Activated CD8-positive, alpha-beta T cell treated with anti-CD3 and anti-CD28 coated beads for 36 hours (primary cell): ENCODE measurements around the gene MEGF10. TPM values are rescaled to one million over a fixed set of nuclear protein-coding genes. Genes with fewer than 3 reads are reported as not detected.

ENCODE experiments used
- ATAC-seq: fragments of 200-7000 bp; cut with Tn5 transposase; one replicate; pipeline ENCODE4 v1.10.0; 2021; ENCODE audit warnings: mild to moderate bottlenecking, moderate library complexity
- CTCF ChIA-PET: fragments of 350-600 bp; sonication (Branson Sonifier 250); formaldehyde crosslinking; loops from one replicate; lab custom pipeline; 2021; ENCODE audit warnings: antibody characterized with exemption; lab: Charles Lee
- POLR2A ChIA-PET: fragments of 350-600 bp; sonication (Branson Sonifier 250); formaldehyde crosslinking; loops from one replicate; lab custom pipeline; 2021; ENCODE audit warnings: antibody characterized with exemption; lab: Charles Lee
- DNase-seq: peaks from one replicate; pipeline ENCODE4 v3.0.0-alpha.2; 2020
- H3K27ac Mint-ChIP-seq: one replicate; pipeline ENCODE4 v1.8.0; 2021; ENCODE audit warnings: mild to moderate bottlenecking, mixed read lengths
- H3K27me3 Mint-ChIP-seq: one replicate; pipeline ENCODE4 v1.8.0; 2021; ENCODE audit warnings: mixed read lengths
- H3K36me3 Mint-ChIP-seq: one replicate; pipeline ENCODE4 v1.8.0; 2021; ENCODE audit warnings: low read depth, mixed read lengths
- H3K4me1 Mint-ChIP-seq: one replicate; pipeline ENCODE4 v1.8.0; 2021; ENCODE audit warnings: low read depth, mixed read lengths
- H3K4me3 Mint-ChIP-seq: one replicate; pipeline ENCODE4 v1.8.0; 2021; ENCODE audit warnings: mild to moderate bottlenecking, moderate library complexity, mixed read lengths
- H3K9me3 Mint-ChIP-seq: one replicate; pipeline ENCODE4 v1.8.0; 2021; ENCODE audit warnings: mixed read lengths
- intact Hi-C: fragments of 100-400 bp; cut with micrococcal nuclease; formaldehyde crosslinking; loops from one replicate; pipeline ENCODE4 v1.10.0; 2022
- total RNA-seq, 2 experiments: library from RNA; stranded (reverse); gene quantifications; one replicate each; pipeline ENCODE4 v1.2.3, GENCODE V29; 2021
- TF ChIP-seq, protein P1 (sequence below): fragments of 200-600 bp; IDR thresholded peaks from one replicate; pipeline ENCODE4 v1.8.0; 2022; ENCODE audit warnings: antibody characterized with exemption, mild to moderate bottlenecking

The MEGF10 gene
- total RNA-seq, 2 experiments from 2014 or later, result not detected

DNA sequence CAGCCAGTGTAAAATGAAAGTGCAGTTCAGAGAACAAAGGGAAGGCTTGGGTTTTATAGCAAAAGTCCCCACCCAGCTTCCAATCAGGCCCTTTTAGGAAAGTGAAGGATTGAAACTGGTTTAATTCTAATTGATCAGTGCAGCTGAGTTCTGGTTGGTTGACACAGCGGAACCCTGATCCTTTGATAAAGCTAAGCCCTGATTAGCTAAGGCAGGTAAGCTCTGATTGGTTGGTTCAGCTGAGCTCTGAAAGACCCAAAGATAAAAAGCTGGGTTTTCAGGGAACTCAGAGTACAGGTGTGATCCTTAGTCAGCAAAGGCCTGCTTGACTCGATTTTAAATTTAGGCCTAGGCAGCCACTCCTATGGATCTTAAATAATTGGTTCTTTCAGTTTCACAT is 156.0 kb downstream of the MEGF10 start:
- intact Hi-C loops, result no loop called here
- H3K27me3 Mint-ChIP-seq, result no peaks in the 10 kb centered on the region
- no peak for ATAC-seq
- DNase-seq, result no peak
- no peak overlapping the region for H3K4me3 Mint-ChIP-seq
- H3K27ac Mint-ChIP-seq, result no peak overlapping the region
- TF ChIP-seq, protein P1, sequence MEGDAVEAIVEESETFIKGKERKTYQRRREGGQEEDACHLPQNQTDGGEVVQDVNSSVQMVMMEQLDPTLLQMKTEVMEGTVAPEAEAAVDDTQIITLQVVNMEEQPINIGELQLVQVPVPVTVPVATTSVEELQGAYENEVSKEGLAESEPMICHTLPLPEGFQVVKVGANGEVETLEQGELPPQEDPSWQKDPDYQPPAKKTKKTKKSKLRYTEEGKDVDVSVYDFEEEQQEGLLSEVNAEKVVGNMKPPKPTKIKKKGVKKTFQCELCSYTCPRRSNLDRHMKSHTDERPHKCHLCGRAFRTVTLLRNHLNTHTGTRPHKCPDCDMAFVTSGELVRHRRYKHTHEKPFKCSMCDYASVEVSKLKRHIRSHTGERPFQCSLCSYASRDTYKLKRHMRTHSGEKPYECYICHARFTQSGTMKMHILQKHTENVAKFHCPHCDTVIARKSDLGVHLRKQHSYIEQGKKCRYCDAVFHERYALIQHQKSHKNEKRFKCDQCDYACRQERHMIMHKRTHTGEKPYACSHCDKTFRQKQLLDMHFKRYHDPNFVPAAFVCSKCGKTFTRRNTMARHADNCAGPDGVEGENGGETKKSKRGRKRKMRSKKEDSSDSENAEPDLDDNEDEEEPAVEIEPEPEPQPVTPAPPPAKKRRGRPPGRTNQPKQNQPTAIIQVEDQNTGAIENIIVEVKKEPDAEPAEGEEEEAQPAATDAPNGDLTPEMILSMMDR, result no peak
- POLR2A ChIA-PET, result no interaction called here
- H3K36me3 Mint-ChIP-seq, result no peaks in the 10 kb centered on the region
- H3K9me3 Mint-ChIP-seq, result no peaks in the 10 kb centered on the region
- CTCF ChIA-PET, result no interaction called here
- H3K4me1 Mint-ChIP-seq, result no peaks in the 10 kb centered on the region

DNA sequence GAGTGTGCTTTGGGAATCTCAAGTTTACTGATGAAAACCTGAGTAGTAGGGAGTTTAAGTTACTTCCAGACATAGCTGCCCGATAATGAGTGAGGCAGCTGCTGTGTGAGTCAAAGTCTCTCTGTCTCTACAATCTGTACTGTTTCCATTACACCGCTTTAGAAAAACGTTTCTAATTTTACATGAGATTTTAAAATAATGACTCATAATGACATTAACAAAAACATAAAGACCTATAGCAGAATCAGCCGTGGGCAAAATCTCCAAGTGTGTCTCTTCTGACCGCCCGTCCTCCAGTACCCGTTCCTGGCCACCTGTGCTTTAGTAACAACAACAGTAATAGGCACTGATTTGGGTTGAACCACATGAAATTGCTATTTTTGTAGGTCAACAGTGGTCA is 157.2 kb downstream of the MEGF10 start:
- ATAC-seq (no peak), DNase-seq (no peak)
- intact Hi-C loops, result no loop called here
- H3K4me3 Mint-ChIP-seq, result no peak overlapping the region
- POLR2A ChIA-PET, result no interaction called here
- CTCF ChIA-PET, result no interaction called here
- H3K4me1 Mint-ChIP-seq, result no peaks in the 10 kb centered on the region
- peaks cover 2% of the 10 kb centered on the region for H3K27me3 Mint-ChIP-seq
- H3K27ac Mint-ChIP-seq, result no peak overlapping the region
- no peaks in the 10 kb centered on the region for H3K9me3 Mint-ChIP-seq
- no peaks in the 10 kb centered on the region for H3K36me3 Mint-ChIP-seq
- TF ChIP-seq, protein P1, result no peak

DNA sequence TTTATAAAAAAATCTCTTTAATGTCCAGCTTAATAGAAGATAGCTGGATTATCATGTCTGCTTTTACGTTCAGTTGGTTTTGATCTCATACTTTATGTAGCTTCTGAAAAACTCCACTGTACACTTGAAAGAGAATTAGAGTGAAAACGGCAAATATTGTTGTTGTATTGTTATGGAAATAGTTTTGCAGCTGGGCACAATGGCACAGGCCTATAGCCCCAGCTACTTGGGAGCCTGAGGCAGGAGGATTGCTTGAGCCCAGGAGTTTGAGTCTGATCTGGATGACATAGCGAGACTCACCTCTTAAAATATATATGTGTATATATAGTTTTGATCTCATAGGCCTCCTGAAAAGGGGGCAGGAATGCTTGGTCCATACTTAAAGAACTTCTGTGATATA is 159.4 kb downstream of the MEGF10 start:
- ATAC-seq (no peak), DNase-seq (no peak)
- intact Hi-C loops, result no loop called here
- Mint-ChIP-seq H3K27ac (no peak overlapping the region), H3K4me1 (no peaks in the 10 kb centered on the region), H3K36me3 (no peaks in the 10 kb centered on the region), H3K27me3 (peaks cover 5% of the 10 kb centered on the region), H3K4me3 (no peak overlapping the region), H3K9me3 (no peaks in the 10 kb centered on the region)
- TF ChIP-seq, protein P1, result no peak
- ChIA-PET POLR2A (no interaction called here), CTCF (no interaction called here)

DNA sequence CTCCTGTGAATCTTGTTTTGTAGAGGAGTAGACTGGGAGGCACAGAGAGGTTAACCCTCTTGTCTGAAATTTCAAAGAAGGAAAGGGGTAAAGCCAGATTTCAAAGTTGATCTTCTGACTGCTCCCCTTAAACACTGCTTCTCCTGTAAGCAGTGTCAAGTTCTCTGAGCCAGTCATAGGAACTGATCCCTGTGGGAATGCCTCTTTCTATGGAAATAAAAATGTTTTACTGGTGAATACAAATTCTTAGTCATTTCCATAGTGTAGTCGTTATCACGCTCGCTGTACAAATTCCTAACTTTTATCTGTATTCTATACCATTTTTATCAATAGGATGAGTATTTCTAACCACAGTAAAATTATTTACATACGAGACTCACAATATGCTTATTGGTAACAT is 160.5 kb downstream of the MEGF10 start:
- Mint-ChIP-seq H3K36me3 (no peaks in the 10 kb centered on the region), H3K27me3 (peaks cover 8% of the 10 kb centered on the region), H3K4me3 (no peak overlapping the region), H3K4me1 (no peaks in the 10 kb centered on the region), H3K27ac (no peak overlapping the region), H3K9me3 (no peaks in the 10 kb centered on the region)
- ChIA-PET CTCF (interaction anchor here (1.8 kb wide), 1 partner anchor 42 kb away, joined by 6 read pairs; no protein-coding TSS in a partner anchor), POLR2A (no interaction called here)
- no peak for DNase-seq
- TF ChIP-seq, protein P1, result no peak
- ATAC-seq, result no peak
- intact Hi-C loops, result no loop called here

DNA sequence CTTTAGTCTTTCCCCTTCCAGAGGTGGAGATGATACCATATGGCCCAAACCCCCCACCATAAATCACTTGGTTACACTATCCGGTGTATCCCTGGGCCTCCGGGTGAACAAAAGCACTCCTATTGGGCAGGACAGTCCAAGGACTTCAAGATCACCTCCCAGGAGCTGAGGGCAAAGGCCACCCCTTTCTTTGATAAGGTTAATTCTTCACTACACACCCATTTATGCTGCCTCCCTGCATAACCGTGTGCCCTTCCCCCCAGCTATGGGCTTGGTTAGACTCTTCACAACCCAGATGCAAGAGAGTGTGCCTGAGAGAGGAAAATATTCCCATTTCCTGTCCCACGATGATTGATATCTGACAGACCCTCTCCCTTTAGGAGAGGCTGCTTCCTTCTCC is 162.0 kb downstream of the MEGF10 start:
- DNase-seq (no peak), ATAC-seq (no peak)
- Mint-ChIP-seq H3K4me1 (no peaks in the 10 kb centered on the region), H3K36me3 (no peaks in the 10 kb centered on the region), H3K9me3 (no peaks in the 10 kb centered on the region), H3K4me3 (no peak overlapping the region), H3K27me3 (peaks cover 8% of the 10 kb centered on the region), H3K27ac (no peak overlapping the region)
- TF ChIP-seq, protein P1, result no peak
- intact Hi-C loops, result no loop called here
- ChIA-PET CTCF (interaction anchor here (1.8 kb wide), 1 partner anchor 40 kb away, joined by 6 read pairs; no protein-coding TSS in a partner anchor), POLR2A (no interaction called here)
